Measurements from ENCODE around the gene OR2L8. TPM values are rescaled to one million over a fixed set of nuclear protein-coding genes. Genes with fewer than 3 reads are reported as not detected.

OR2L8 gene
- total RNA-seq, 2 donors from 2014 or later = not detected

DNA sequence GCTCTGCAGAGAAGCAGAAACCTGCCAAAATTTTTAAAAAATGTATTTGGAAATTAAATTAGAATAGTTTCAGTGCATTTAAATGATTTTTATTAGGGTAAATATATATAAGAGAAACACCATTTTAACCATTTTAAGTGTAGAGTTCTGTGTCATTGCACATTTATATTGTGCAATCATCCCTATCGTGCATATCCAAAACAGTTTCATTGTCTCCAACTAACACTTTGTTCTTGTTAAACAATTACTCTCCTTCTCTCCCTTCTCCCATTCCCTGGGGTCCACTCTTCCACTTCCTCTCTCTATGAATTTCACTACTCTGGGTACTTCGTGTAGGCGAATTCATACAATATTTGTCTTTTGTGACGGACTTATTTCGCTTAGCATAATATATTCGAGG lies 6.0 kb upstream of the OR2L8 start:
- intact Hi-C loops (cut with DNase I) = no loop called here
- no peak for ATAC-seq
- WGBS, 2 donors = 60 to 72% methylated on average over 6 of the region's 6 CpGs

DNA sequence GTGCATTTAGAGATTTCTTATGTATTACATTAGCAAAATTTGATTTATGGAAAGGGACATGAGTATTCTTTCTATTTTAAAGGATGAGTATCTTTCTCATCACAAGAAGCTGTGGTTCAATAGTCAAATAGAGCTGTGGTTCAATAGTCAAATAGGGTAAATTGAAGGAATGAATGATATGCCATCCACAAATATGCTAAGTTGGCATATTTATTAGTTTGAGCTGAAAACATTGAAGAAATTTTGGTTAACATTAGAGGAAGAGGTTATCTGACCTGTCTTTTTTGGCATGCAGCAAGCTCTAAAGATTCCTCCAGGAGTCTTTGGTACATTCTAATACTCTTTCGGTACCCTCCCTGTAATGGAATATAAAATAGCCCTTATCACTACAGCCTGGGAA lies 4.8 kb downstream of the OR2L8 start:
- ATAC-seq (no peak), DNase-seq (no peak)
- TF ChIP-seq CTCF (IDR thresholded peaks at IDR 0.05) = no peak
- no peak for TF ChIP-seq POLR2A (IDR thresholded peaks at IDR 0.05)
- H3K9me3 ChIP-seq = no peaks in the 10 kb centered on the region
- intact Hi-C loops (cut with DNase I) = no loop called here
- WGBS, 2 donors = 77 to 79% methylated on average over 1 of the region's 1 CpG
- H3K36me3 ChIP-seq (replicated peaks in 1 of 2; ENCODE audit: insufficient read depth in 1 of 2, low read depth in 2 of 2) = no peaks in the 10 kb centered on the region
- H3K4me1 ChIP-seq = no peaks in the 10 kb centered on the region
- H3K27ac ChIP-seq = no peak overlapping the region
- H3K27me3 ChIP-seq = no peaks in the 10 kb centered on the region
- H3K4me3 ChIP-seq = no peak overlapping the region

More for the DNA sequence above, 6.0 kb upstream of the OR2L8 start:
- Histone ChIP-seq H3K27me3 (no peaks in the 10 kb centered on the region), H3K27ac (no peak overlapping the region), H3K4me1 (no peaks in the 10 kb centered on the region), H3K4me3 (no peak overlapping the region), H3K36me3 (replicated peaks in 1 of 2; ENCODE audit: insufficient read depth in 1 of 2, low read depth in 2 of 2) (no peaks in the 10 kb centered on the region), H3K9me3 (no peaks in the 10 kb centered on the region)
- no peak for DNase-seq
- TF ChIP-seq POLR2A (IDR thresholded peaks at IDR 0.05) (no peak), CTCF (IDR thresholded peaks at IDR 0.05) (no peak)

- no peak overlapping the region for H3K4me3 ChIP-seq
- intact Hi-C loops (cut with DNase I) = no loop called here
- no peaks in the 10 kb centered on the region for H3K36me3 ChIP-seq (replicated peaks in 1 of 2; ENCODE audit: insufficient read depth in 1 of 2, low read depth in 2 of 2)
- H3K4me1 ChIP-seq = no peaks in the 10 kb centered on the region
- no peaks in the 10 kb centered on the region for H3K9me3 ChIP-seq
- ATAC-seq (no peak), DNase-seq (no peak)
- no peak overlapping the region for H3K27ac ChIP-seq
- WGBS, 2 donors = 6 to 20% methylated on average over 3 of the region's 3 CpGs
- no peaks in the 10 kb centered on the region for H3K27me3 ChIP-seq
- TF ChIP-seq CTCF (IDR thresholded peaks at IDR 0.05) = no peak
- TF ChIP-seq POLR2A (IDR thresholded peaks at IDR 0.05) = no peak
Observed at GRCh38 chr1:247961791-247962190, 13.1 kb downstream of the OR2L8 start.

DNA sequence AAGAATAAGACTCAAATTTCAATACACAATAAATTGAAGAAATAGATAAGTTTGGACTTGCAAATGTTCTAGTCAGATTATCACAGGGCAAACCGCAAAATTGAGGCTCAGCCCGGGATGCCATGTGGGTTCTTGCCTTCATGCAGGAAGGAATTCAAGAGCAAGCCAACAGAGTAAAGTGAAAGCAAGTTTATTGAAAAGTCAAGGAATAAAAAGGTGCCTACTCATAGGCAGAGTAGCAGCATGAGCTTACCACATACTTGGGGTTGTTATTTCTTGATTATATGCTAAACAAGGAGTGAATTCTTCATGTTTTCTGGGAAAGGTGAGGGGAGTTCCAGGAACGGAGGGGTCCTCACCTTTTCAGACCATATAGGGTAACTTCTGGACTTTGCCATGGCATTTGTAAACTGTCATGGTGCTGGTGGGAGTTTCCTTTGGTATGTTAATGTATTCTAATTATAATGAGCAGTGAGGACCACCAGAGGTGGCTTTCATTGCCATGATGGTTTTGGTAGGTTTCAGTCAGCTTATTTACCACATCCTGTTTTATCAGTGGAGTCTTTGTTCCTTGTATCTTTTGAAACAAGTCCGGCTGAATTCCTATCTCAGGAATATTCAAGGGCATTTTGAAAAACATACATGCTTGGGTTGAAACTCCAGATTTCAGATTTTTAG lies 14.4 kb downstream of the OR2L8 start:
- Histone ChIP-seq H3K27ac (no peak overlapping the region), H3K9me3 (no peaks in the 10 kb centered on the region), H3K36me3 (replicated peaks in 1 of 2; ENCODE audit: insufficient read depth in 1 of 2, low read depth in 2 of 2) (no peaks in the 10 kb centered on the region), H3K4me1 (no peaks in the 10 kb centered on the region), H3K4me3 (no peak overlapping the region), H3K27me3 (no peaks in the 10 kb centered on the region)
- ATAC-seq (no peak), DNase-seq (no peak)
- WGBS, 2 donors = 32 to 53% methylated on average over 4 of the region's 4 CpGs
- TF ChIP-seq CTCF (IDR thresholded peaks at IDR 0.05) (no peak), POLR2A (IDR thresholded peaks at IDR 0.05) (no peak)
- intact Hi-C loops (cut with DNase I) = no loop called here

DNA sequence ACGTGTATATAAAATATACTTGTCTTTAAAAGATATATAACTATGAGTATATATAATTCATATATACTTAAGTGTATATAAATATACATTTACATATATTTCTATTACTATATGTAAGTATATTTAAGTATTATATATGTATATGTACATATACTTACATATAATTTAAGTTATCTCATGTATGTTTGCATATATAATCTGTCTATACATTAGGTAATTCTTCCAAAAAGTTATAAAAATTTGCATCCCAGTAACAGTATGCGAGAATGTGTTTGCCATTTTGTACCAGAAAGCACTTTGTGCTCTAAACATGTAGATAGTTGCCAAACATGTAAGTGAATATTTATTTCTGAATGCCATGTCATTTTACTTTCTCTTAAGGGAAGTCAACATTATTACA lies 16.3 kb downstream of the OR2L8 start, which contains the start of gene OR2AK2:
TSS of gene OR2AK2 (plus strand) at position 301 of the 400 bp plus-strand sequence. CDS start 144 bp downstream, outside the sequence.
- no peaks in the 10 kb centered on the region for H3K36me3 ChIP-seq (replicated peaks in 1 of 2; ENCODE audit: insufficient read depth in 1 of 2, low read depth in 2 of 2)
- no peaks in the 10 kb centered on the region for H3K4me1 ChIP-seq
- no peaks in the 10 kb centered on the region for H3K27me3 ChIP-seq
- DNase-seq (no peak), ATAC-seq (no peak)
- H3K4me3 ChIP-seq = no peak within 1 kb of the TSS
- WGBS, 2 donors = 59 to 72% methylated on average over 2 of the region's 2 CpGs
- no peak within 1 kb of the TSS for H3K27ac ChIP-seq
- TF ChIP-seq POLR2A (IDR thresholded peaks at IDR 0.05) = no peak
- no peak for TF ChIP-seq CTCF (IDR thresholded peaks at IDR 0.05)
- H3K9me3 ChIP-seq = no peaks in the 10 kb centered on the region
- intact Hi-C loops (cut with DNase I) = no loop called here
